ENCODE measurements around the gene MUCL3. TPM values are rescaled to one million over a fixed set of nuclear protein-coding genes. Genes with fewer than 3 reads are reported as not detected.

MUCL3 gene
- total RNA-seq, 1 donor from 2014 or later, result 0.05 TPM

- Mint-ChIP-seq H3K9me3 (ENCODE audit: low read depth) (no peaks in the 10 kb centered on the region), H3K4me1 (ENCODE audit: low read depth) (peaks cover 10% of the 10 kb centered on the region), H3K36me3 (ENCODE audit: insufficient read depth) (no peaks in the 10 kb centered on the region), H3K4me3 (ENCODE audit: low read depth) (no peak within 1 kb of the TSS), H3K27ac (no peak within 1 kb of the TSS), H3K27me3 (peaks cover 6% of the 10 kb centered on the region)
- no peak for DNase-seq (ENCODE audit: low spot score, unreplicated experiment)
- no peak for TF ChIP-seq CTCF (IDR thresholded peaks at IDR 0.05; ENCODE audit: unreplicated experiment)
Observed at GRCh38 chr6:30983439-30983838, 42.7 kb downstream of the MUCL3 start, which contains the start of gene MUC21. Gene MUC21, plus strand, starts transcription at chr6:30983718. Its CDS starts 241 bp downstream, at chr6:30983959.

- Mint-ChIP-seq H3K4me3 (ENCODE audit: low read depth) (no peak overlapping the region), H3K27ac (no peak overlapping the region), H3K4me1 (ENCODE audit: low read depth) (peaks cover 10% of the 10 kb centered on the region), H3K27me3 (peaks cover 6% of the 10 kb centered on the region), H3K36me3 (ENCODE audit: insufficient read depth) (no peaks in the 10 kb centered on the region), H3K9me3 (ENCODE audit: low read depth) (no peaks in the 10 kb centered on the region)
- TF ChIP-seq CTCF (IDR thresholded peaks at IDR 0.05; ENCODE audit: unreplicated experiment), result no peak
- no peak for DNase-seq (ENCODE audit: low spot score, unreplicated experiment)
Observed at GRCh38 chr6:30985490-30985889, 44.7 kb downstream of the MUCL3 start.

- no peaks in the 10 kb centered on the region for H3K9me3 Mint-ChIP-seq (ENCODE audit: low read depth)
- H3K27me3 Mint-ChIP-seq, result peaks cover 6% of the 10 kb centered on the region
- H3K27ac Mint-ChIP-seq, result no peak overlapping the region
Observed at GRCh38 chr6:30987304-30987703, 46.5 kb downstream of the MUCL3 start.

GRCh38 chr6:30988209-30988825, 47.5 kb downstream of the MUCL3 start:
- H3K4me3 Mint-ChIP-seq (ENCODE audit: low read depth), result no peak overlapping the region
- H3K27ac Mint-ChIP-seq, result no peak overlapping the region
- DNase-seq (ENCODE audit: low spot score, unreplicated experiment), result no peak
- H3K36me3 Mint-ChIP-seq (ENCODE audit: insufficient read depth), result no peaks in the 10 kb centered on the region
- peaks cover 6% of the 10 kb centered on the region for H3K27me3 Mint-ChIP-seq
- no peaks in the 10 kb centered on the region for H3K4me1 Mint-ChIP-seq (ENCODE audit: low read depth)
- no peaks in the 10 kb centered on the region for H3K9me3 Mint-ChIP-seq (ENCODE audit: low read depth)
- no peak for TF ChIP-seq CTCF (IDR thresholded peaks at IDR 0.05; ENCODE audit: unreplicated experiment)

More at GRCh38 chr6:30987304-30987703, 46.5 kb downstream of the MUCL3 start:
- Mint-ChIP-seq H3K4me3 (ENCODE audit: low read depth) (no peak overlapping the region), H3K36me3 (ENCODE audit: insufficient read depth) (no peaks in the 10 kb centered on the region), H3K4me1 (ENCODE audit: low read depth) (peaks cover 5% of the 10 kb centered on the region)
- no peak for DNase-seq (ENCODE audit: low spot score, unreplicated experiment)
- TF ChIP-seq CTCF (IDR thresholded peaks at IDR 0.05; ENCODE audit: unreplicated experiment), result no peak

- peaks cover 3% of the 10 kb centered on the region for H3K27me3 Mint-ChIP-seq
- no peak for TF ChIP-seq CTCF (IDR thresholded peaks at IDR 0.05; ENCODE audit: unreplicated experiment)
- H3K36me3 Mint-ChIP-seq (ENCODE audit: insufficient read depth), result peaks cover 2% of the 10 kb centered on the region
- no peak for DNase-seq (ENCODE audit: low spot score, unreplicated experiment)
- H3K27ac Mint-ChIP-seq, result no peak overlapping the region
- peaks cover 1% of the 10 kb centered on the region for H3K4me1 Mint-ChIP-seq (ENCODE audit: low read depth)
- peaks cover 5% of the 10 kb centered on the region for H3K9me3 Mint-ChIP-seq (ENCODE audit: low read depth)
- no peak overlapping the region for H3K4me3 Mint-ChIP-seq (ENCODE audit: low read depth)
Observed at GRCh38 chr6:30990422-30991086, 49.8 kb downstream of the MUCL3 start.

All from progenitor cell of endocrine pancreas (in vitro differentiated cells).